A549 (cell line): Measurements from ENCODE around the gene CFAP157. TPM values are rescaled to one million over a fixed set of nuclear protein-coding genes. Genes with fewer than 3 reads are reported as not detected.

Experiments
- ATAC-seq, 2 experiments: fragments of 200-7000 bp in 1 of 2; fragments of >200 bp in 1 of 2; cut with Nextera tagmentation in 1 of 2; cut with Tn5 transposase in 1 of 2; 3 replicates each; pipeline versions ENCODE4 v1.8.0 to v1.9.1; 2018 to 2020; ENCODE audit warnings: mild to moderate bottlenecking in 1 of 2, moderate library complexity in 1 of 2
- CTCF ChIA-PET: fragments of 300-600 bp; sonication (Branson Sonifier 250); formaldehyde crosslinking; extraction: SDS; loops from one replicate; lab custom pipeline; 2021; ENCODE audit warnings: antibody characterized with exemption, inconsistent platforms; lab: Yijun Ruan, JAX
- POLR2A ChIA-PET: fragments of 350-600 bp; formaldehyde crosslinking; extraction: SDS; loops from one replicate; lab custom pipeline; 2021; ENCODE audit warnings: antibody characterized with exemption, inconsistent platforms; lab: Yijun Ruan, JAX
- DNase-seq, 2 experiments: peaks; one replicate each; pipeline versions ENCODE4 v3.0.0 to v3.0.0-alpha.2; 2011 to 2016; ENCODE audit warnings: low read depth in 1 of 2, low spot score in 1 of 2
- FAIRE-seq: peaks from 2 replicates; lab custom pipeline; 2011; peaks lifted over from hg19 to GRCh38; lab: Jason Lieb, UNC
- H3K27ac ChIP-seq, 2 experiments: fragments of >200 bp; sonication (Bioruptor Twin); formaldehyde crosslinking; 3 replicates each; pipeline ENCODE4 v1.5.1; 2016 to 2017
- H3K4me1 ChIP-seq: fragments of >200 bp; sonication (Bioruptor Twin); formaldehyde crosslinking; 3 replicates; pipeline ENCODE4 v1.6.1; 2016
- H3K4me2 ChIP-seq: fragments of >200 bp; sonication (Bioruptor Twin); formaldehyde crosslinking; 3 replicates; pipeline ENCODE4 v1.6.1; 2016
- H3K4me3 ChIP-seq: fragments of >200 bp; sonication (Bioruptor Twin); formaldehyde crosslinking; 3 replicates; pipeline ENCODE4 v1.5.1; 2016
- H3K9me3 ChIP-seq: fragments of >200 bp; sonication (Bioruptor Twin); formaldehyde crosslinking; 3 replicates; pipeline ENCODE4 v1.6.1; 2016
- BCL3 ChIP-seq: fragments of >200 bp; sonication (Bioruptor Twin); formaldehyde crosslinking; IDR thresholded peaks from 3 replicates; pipeline ENCODE4 v1.6.1; 2016
- CEBPB ChIP-seq, 2 experiments: fragments of >200 bp in 1 of 2; sonication (Bioruptor Twin) in 1 of 2; formaldehyde crosslinking in 1 of 2; IDR thresholded peaks; 2 replicates each; pipeline ENCODE4 v1.6.1; 2012 to 2016
- CHD4 ChIP-seq: fragments of 200-600 bp; sonication (generic); IDR thresholded peaks from 2 replicates; pipeline ENCODE4 v1.6.1; 2016; ENCODE audit warnings: antibody characterized with exemption, mild to moderate bottlenecking, borderline replicate concordance
- E2F6 ChIP-seq: IDR thresholded peaks from 2 replicates; pipeline ENCODE4 v1.6.1; 2012; ENCODE audit warnings: low read depth, borderline replicate concordance
- EHMT2 ChIP-seq: fragments of 200-600 bp; sonication (generic); IDR thresholded peaks from 2 replicates; pipeline ENCODE4 v1.6.1; 2016; ENCODE audit warnings: antibody characterized with exemption, low read depth, mild to moderate bottlenecking, moderate library complexity
- ELK1 ChIP-seq: fragments of 150-350 bp; IDR thresholded peaks from 2 replicates; pipeline ENCODE4 v1.6.1; 2014; ENCODE audit warnings: low read depth, mild to moderate bottlenecking, low read length
- ESRRA ChIP-seq: fragments of 150-350 bp; IDR thresholded peaks from 2 replicates; pipeline ENCODE4 v1.6.1; 2014; ENCODE audit warnings: mild to moderate bottlenecking, low read length, borderline replicate concordance
- FOSL2 ChIP-seq, 2 experiments: fragments of 450-650 bp in 1 of 2; fragments of >200 bp in 1 of 2; sonication (Bioruptor Twin) in 1 of 2; formaldehyde crosslinking; IDR thresholded peaks; 2 replicates each; pipeline versions ENCODE4 v1.5.0 to v1.6.1; 2016 to 2020; ENCODE audit warnings: mild to moderate bottlenecking in 1 of 2, moderate library complexity in 1 of 2
- FOXS1 ChIP-seq: fragments of 250-450 bp; sonication (Bioruptor Pico); IDR thresholded peaks from 2 replicates; pipeline ENCODE4 v1.5.0; 2020; ENCODE audit warnings: mild to moderate bottlenecking, moderate library complexity
- HOXA7 ChIP-seq: fragments of 250-450 bp; sonication (Bioruptor Pico); IDR thresholded peaks from 2 replicates; pipeline ENCODE4 v1.5.0; 2020; ENCODE audit warnings: mild to moderate bottlenecking, moderate library complexity
- HOXB13 ChIP-seq: fragments of 250-450 bp; sonication (Bioruptor Pico); IDR thresholded peaks from 2 replicates; pipeline ENCODE4 v1.5.0; 2020; ENCODE audit warnings: low read depth, mild to moderate bottlenecking, moderate library complexity
- MAFK ChIP-seq: fragments of 450-650 bp; IDR thresholded peaks from 2 replicates; pipeline ENCODE4 v1.6.1; 2014; ENCODE audit not compliant: partially characterized antibody
- MAX ChIP-seq: IDR thresholded peaks from 2 replicates; pipeline ENCODE4 v1.6.1; 2012
- MYC ChIP-seq: IDR thresholded peaks from 2 replicates; pipeline ENCODE4 v1.6.1; 2012; ENCODE audit warnings: mild to moderate bottlenecking, inconsistent platforms, low read length, improper control_type of control experiment, borderline replicate concordance
- NPAS2 ChIP-seq: fragments of 250-450 bp; sonication (Bioruptor Pico); IDR thresholded peaks from 2 replicates; pipeline ENCODE4 v1.8.0; 2022; ENCODE audit warnings: mild to moderate bottlenecking, moderate library complexity, borderline replicate concordance
- NR3C1 ChIP-seq: fragments of >200 bp; sonication (Bioruptor Twin); formaldehyde crosslinking; IDR thresholded peaks from 3 replicates; pipeline ENCODE4 v1.6.1; 2017
- TP53 ChIP-seq: fragments of 250-450 bp; sonication (Bioruptor Pico); IDR thresholded peaks from 2 replicates; pipeline ENCODE4 v1.5.0; 2021; ENCODE audit warnings: mild to moderate bottlenecking, moderate library complexity
- WGBS: methylation state at CpG from one replicate; pipeline ENCODE4 v1.1.6; 2017; ENCODE audit errors: missing lambda C conversion rate; 5-methylcytosine and 5-hydroxymethylcytosine counted together
- polyA plus RNA-seq, 4 experiments: library from polyadenylated mRNA; depleted of rRNA in 3 of 4; stranded (reverse); fragments of >200 nt; fragmentation: RNase III in 1 of 4; extraction: RNeasy Plus Mini Kit Qiagen cat#74134 plus additional on column Dnase treatment in 1 of 4; gene quantifications; 2 replicates in 3 of 4; 3 replicates in 1 of 4; pipeline ENCODE4 v1.2.3, GENCODE V29; 2011 to 2017

The CFAP157 gene
- polyA plus RNA-seq, 2 of the 4 experiments (the other 2 are of a cell fraction), result 0.04 TPM

- ATAC-seq, result no peak
- H3K9me3 ChIP-seq, result no peaks in the 10 kb centered on the region
- 75% methylated on average over 8 of the region's 8 CpGs for WGBS
- ChIA-PET CTCF (interaction anchor here (1.0 to 15.7 kb wide), 4 partner anchors 7 to 143 kb away, joined by 3 to 243 read pairs (median 42); partner anchors contain the start of gene TOR2A), POLR2A (no interaction called here)
- H3K27ac ChIP-seq, result no peak overlapping the region
- peaks cover 7% of the 10 kb centered on the region for H3K4me1 ChIP-seq
- TF ChIP-seq CEBPB (IDR thresholded peaks at IDR 0.05) (no peak), ESRRA (no peak)
- no peak overlapping the region for H3K4me2 ChIP-seq
- no peak for DNase-seq
- H3K4me3 ChIP-seq, result no peak overlapping the region
- no peak for FAIRE-seq
These were observed 20.1 kb downstream of the CFAP157 start for GRCh38 chr9:127726871-127727270.

- FAIRE-seq, result no peak
- TF ChIP-seq HOXA7 (CRISPR knock-in tag) (no peak), MYC (no peak), MAX (no peak), E2F6 (no peak), EHMT2 (no peak), TP53 (no peak), HOXB13 (no peak), MAFK (no peak)
- H3K4me1 ChIP-seq, result no peaks in the 10 kb centered on the region
- ATAC-seq, result no peak
- WGBS, result 86% methylated on average over 8 of the region's 8 CpGs
- DNase-seq, result no peak
- H3K9me3 ChIP-seq, result no peaks in the 10 kb centered on the region
- POLR2A ChIA-PET, result no interaction called here
- no peak overlapping the region for H3K4me2 ChIP-seq
- H3K27ac ChIP-seq, result no peak overlapping the region
- no peak overlapping the region for H3K4me3 ChIP-seq
- CTCF ChIA-PET, result interaction anchor here (0.9 to 15.7 kb wide), 8 partner anchors 8 to 224 kb away, joined by 3 to 243 read pairs (median 5); partner anchors contain the start of gene CDK9
These were observed 22.0 kb downstream of the CFAP157 start for GRCh38 chr9:127728808-127729207.

- FAIRE-seq (no peak), ATAC-seq (no peak), DNase-seq (no peak)
- H3K4me2 ChIP-seq, result no peak overlapping the region
- no peak for TF ChIP-seq ELK1
- TF ChIP-seq MAX, result no peak
- no peak for TF ChIP-seq HOXB13
- TF ChIP-seq BCL3, result no peak
- no peak for TF ChIP-seq FOXS1 (CRISPR knock-in tag)
- no peak for TF ChIP-seq FOSL2 (IDR thresholded peaks at IDR 0.05)
- TF ChIP-seq FOSL2 (CRISPR knock-in tag; IDR thresholded peaks at IDR 0.05), result no peak
- no peak for TF ChIP-seq NPAS2 (CRISPR knock-in tag)
- TF ChIP-seq CHD4, result no peak
- no peak for TF ChIP-seq NR3C1
- no peak overlapping the region for H3K27ac ChIP-seq
- H3K4me3 ChIP-seq, result no peak overlapping the region
- 83% methylated on average over 10 of the region's 18 CpGs for WGBS
- POLR2A ChIA-PET, result no interaction called here
- CTCF ChIA-PET, result interaction anchor here (0.6 to 15.7 kb wide), 11 partner anchors 9 to 225 kb away, joined by 3 to 243 read pairs (median 3); partner anchors contain the start of gene CDK9
- no peaks in the 10 kb centered on the region for H3K9me3 ChIP-seq
- H3K4me1 ChIP-seq, result peaks cover 5% of the 10 kb centered on the region; the same call in 1 of the 3 replicates
These were observed 22.9 kb downstream of the CFAP157 start for GRCh38 chr9:127729522-127730256.
